AG10803 (cell line): Measurements from ENCODE around the gene ITSN1.

Source experiments
- DNase-seq: peaks from one replicate; pipeline ENCODE4 v3.0.0; 2010; ENCODE audit warnings: low read depth
- H3K4me3 ChIP-seq: 2 replicates; pipeline ENCODE4 v1.5.1; 2011; ENCODE audit warnings: mild to moderate bottlenecking, low read length, control low read depth
- CTCF ChIP-seq: conservative IDR thresholded peaks from 2 replicates; pipeline ENCODE4 v1.5.1; 2011; ENCODE audit warnings: mild to moderate bottlenecking, low read length, control low read depth, inconsistent platforms

The ITSN1 gene

GRCh38 chr21:33943293-33943692 lies 301.0 kb downstream of the ITSN1 start:
- no peak for TF ChIP-seq CTCF
- no peak for DNase-seq
- H3K4me3 ChIP-seq = no peak overlapping the region

GRCh38 chr21:33944185-33944763 lies 302.0 kb downstream of the ITSN1 start:
- TF ChIP-seq CTCF = no peak
- no peak for DNase-seq

GRCh38 chr21:33945652-33946270 lies 303.5 kb downstream of the ITSN1 start:
- no peak overlapping the region for H3K4me3 ChIP-seq
- TF ChIP-seq CTCF = no peak
- no peak for DNase-seq

More at GRCh38 chr21:33944185-33944763, 302.0 kb downstream of the ITSN1 start:
- no peak overlapping the region for H3K4me3 ChIP-seq

GRCh38 chr21:33947451-33948095 lies 305.3 kb downstream of the ITSN1 start:
- H3K4me3 ChIP-seq = peak overlapping the region; percentile 53
- DNase-seq = peak; percentile 94
- no peak for TF ChIP-seq CTCF

GRCh38 chr21:33948096-33948950 lies 306.0 kb downstream of the ITSN1 start:
- peak; percentile 39 for DNase-seq
- TF ChIP-seq CTCF = no peak
- H3K4me3 ChIP-seq = peak overlapping the region; percentile 38

- DNase-seq = no peak
- H3K4me3 ChIP-seq = no peak overlapping the region
- TF ChIP-seq CTCF = no peak
Measured at GRCh38 chr21:33948951-33949444, 306.7 kb downstream of the ITSN1 start.
